Subcutaneous adipose tissue (tissue), 4 donors: ENCODE results near the gene LIF. TPM values are rescaled to one million over a fixed set of nuclear protein-coding genes. Genes with fewer than 3 reads are reported as not detected.

Source experiments
- total RNA-seq, 4 donors: library from RNA; depleted of rRNA; stranded (reverse); fragments of >200 nt; gene quantifications; one replicate each; pipeline ENCODE4 v1.1.0, GENCODE V29; 2016
- TF ChIP-seq, protein P1 (sequence below): fragments of 450-650 bp; IDR thresholded peaks from one replicate; pipeline ENCODE4 v1.5.1; 2016; ENCODE audit warnings: low read depth, mild to moderate bottlenecking, control low read depth, antibody characterized with exemption, moderate library complexity

Gene LIF
- total RNA-seq, 4 donors from 2014 or later, result 0.82 to 0.88 TPM; not detected in 2

DNA sequence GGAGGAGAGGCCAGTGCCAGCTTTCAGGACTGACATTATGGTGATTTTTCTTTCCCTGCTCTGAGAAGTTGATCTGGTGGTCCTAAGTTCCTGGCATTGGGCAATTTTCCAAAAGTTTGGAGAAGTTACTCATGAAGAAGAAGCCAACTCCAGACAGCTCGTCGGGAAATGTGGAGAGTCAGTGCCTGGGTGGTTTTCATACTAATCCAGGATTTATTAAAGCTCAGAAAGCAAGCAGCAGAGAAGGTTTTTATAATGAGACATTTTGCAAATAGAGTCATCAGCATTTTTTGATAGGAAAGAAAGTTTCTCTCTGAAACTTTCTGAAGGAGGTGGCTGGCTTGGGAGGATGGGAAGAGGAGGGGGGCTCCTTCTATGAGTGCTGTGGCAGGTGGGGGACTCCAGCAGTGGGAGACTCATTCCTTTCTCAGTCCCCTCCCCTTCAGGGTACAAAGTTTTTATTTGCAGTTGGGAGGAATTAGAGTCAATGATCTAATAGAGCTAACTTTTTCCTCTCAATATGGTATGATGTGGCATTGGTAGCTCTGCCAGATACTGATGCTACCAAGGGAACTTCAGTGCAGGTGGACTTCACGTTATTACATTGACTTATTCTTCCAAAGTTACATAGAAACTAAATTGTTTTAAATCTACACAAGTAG lies 55.4 kb downstream of the LIF start:
- TF ChIP-seq, protein P1, sequence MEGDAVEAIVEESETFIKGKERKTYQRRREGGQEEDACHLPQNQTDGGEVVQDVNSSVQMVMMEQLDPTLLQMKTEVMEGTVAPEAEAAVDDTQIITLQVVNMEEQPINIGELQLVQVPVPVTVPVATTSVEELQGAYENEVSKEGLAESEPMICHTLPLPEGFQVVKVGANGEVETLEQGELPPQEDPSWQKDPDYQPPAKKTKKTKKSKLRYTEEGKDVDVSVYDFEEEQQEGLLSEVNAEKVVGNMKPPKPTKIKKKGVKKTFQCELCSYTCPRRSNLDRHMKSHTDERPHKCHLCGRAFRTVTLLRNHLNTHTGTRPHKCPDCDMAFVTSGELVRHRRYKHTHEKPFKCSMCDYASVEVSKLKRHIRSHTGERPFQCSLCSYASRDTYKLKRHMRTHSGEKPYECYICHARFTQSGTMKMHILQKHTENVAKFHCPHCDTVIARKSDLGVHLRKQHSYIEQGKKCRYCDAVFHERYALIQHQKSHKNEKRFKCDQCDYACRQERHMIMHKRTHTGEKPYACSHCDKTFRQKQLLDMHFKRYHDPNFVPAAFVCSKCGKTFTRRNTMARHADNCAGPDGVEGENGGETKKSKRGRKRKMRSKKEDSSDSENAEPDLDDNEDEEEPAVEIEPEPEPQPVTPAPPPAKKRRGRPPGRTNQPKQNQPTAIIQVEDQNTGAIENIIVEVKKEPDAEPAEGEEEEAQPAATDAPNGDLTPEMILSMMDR, result no peak

DNA sequence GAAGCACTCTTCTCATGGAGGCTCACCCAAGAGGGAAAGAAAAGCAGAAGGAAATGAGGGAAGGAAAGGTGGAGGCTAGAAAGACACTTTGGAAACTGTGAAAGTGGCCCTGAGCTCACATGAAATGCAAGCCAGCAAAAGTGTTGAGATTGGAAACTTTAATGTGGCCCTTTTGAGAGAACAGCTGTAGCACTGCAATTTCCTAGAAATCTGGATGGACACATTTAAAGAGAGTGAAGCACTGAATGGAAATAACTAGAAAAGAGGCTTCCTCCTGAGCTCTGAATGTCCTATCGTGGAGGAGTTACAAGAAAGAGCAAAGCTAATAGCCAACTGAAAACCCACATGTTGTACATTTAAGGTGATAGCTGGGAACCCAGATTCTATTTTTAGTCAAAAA lies 56.0 kb downstream of the LIF start:
- TF ChIP-seq, protein P1, result no peak

Other genes starting within 250 kb of the LIF start
- gene HORMAD2, start 166.3 kb downstream of the LIF start, total RNA-seq, result not detected
- 1 to 10 TPM in 2 of 4 donors, under 1 TPM in 2; 0.82 to 7.3 (median 1.0) TPM for gene OSM, start 20.1 kb upstream of the LIF start, total RNA-seq
- 10 to 100 TPM in 2 of 4 donors, 1 to 10 TPM in 2; 8.5 to 26.9 (median 12.8) TPM for gene CASTOR1, start 42.7 kb upstream of the LIF start, total RNA-seq
- gene TBC1D10A, start 80.2 kb upstream of the LIF start, total RNA-seq, result 10 to 100 TPM; 13.9 to 43.1 (median 22.9) TPM
- 10 to 100 TPM; 51.8 to 81.0 (median 67.4) TPM for gene SF3A1, start 110.1 kb upstream of the LIF start, total RNA-seq
- gene CCDC157, start 110.2 kb upstream of the LIF start, total RNA-seq, result 1 to 10 TPM; 1.0 to 4.7 (median 2.5) TPM
- gene RNF215, start 140.7 kb upstream of the LIF start, total RNA-seq, result 10 to 100 TPM in 1 of 4 donors, 1 to 10 TPM in 3; 2.1 to 13.8 (median 9.0) TPM
- 1 to 10 TPM in 3 of 4 donors, under 1 TPM in 1; 0.38 to 4.4 (median 3.0) TPM for gene SEC14L2, start 150.3 kb upstream of the LIF start, total RNA-seq
- 10 to 100 TPM in 1 of 4 donors, 1 to 10 TPM in 3; 5.1 to 15.3 (median 8.1) TPM for gene MTFP1, start 179.0 kb upstream of the LIF start, total RNA-seq
- not detected for gene SEC14L3, start 225.3 kb upstream of the LIF start, total RNA-seq